Central memory CD8-positive, alpha-beta T cell (primary cell): ENCODE results near the gene OR10P1.
"Not testable (repeated sequence)": the region's sequence is repeated elsewhere in the genome, so short reads cannot be mapped to it uniquely, and the experiment has no call there.

Source experiments
- ATAC-seq: fragments of 150-1000 bp; cut with Tn5 transposase; replicated peaks from 2 replicates; pipeline ENCODE4 v1.10.0; 2022; ENCODE audit warnings: mild to moderate bottlenecking, moderate FRiP score, moderate number of reproducible peaks; ENCODE audit not compliant: poor library complexity, severe bottlenecking; ENCODE audit errors: extremely low read depth
- DNase-seq, 2 donors: peaks; one replicate each; pipeline ENCODE4 v3.0.0; 2021; ENCODE audit warnings: low spot score in 2 of 2
- H3K27ac Mint-ChIP-seq: one replicate; pipeline ENCODE4 v1.8.0; 2022; ENCODE audit warnings: low read depth, mild to moderate bottlenecking, moderate library complexity, mixed read lengths
- H3K27me3 Mint-ChIP-seq: one replicate; pipeline ENCODE4 v1.8.0; 2022; ENCODE audit warnings: mixed read lengths
- H3K36me3 Mint-ChIP-seq: one replicate; pipeline ENCODE4 v1.8.0; 2022; ENCODE audit warnings: mild to moderate bottlenecking, moderate library complexity, mixed read lengths; ENCODE audit not compliant: insufficient read depth
- H3K4me1 Mint-ChIP-seq: one replicate; pipeline ENCODE4 v1.8.0; 2022; ENCODE audit warnings: mixed read lengths
- H3K4me3 Mint-ChIP-seq: one replicate; pipeline ENCODE4 v1.8.0; 2022; ENCODE audit warnings: mild to moderate bottlenecking, moderate library complexity, mixed read lengths
- H3K9me3 Mint-ChIP-seq: one replicate; pipeline ENCODE4 v1.8.0; 2022; ENCODE audit warnings: mixed read lengths

The OR10P1 gene, protein sequence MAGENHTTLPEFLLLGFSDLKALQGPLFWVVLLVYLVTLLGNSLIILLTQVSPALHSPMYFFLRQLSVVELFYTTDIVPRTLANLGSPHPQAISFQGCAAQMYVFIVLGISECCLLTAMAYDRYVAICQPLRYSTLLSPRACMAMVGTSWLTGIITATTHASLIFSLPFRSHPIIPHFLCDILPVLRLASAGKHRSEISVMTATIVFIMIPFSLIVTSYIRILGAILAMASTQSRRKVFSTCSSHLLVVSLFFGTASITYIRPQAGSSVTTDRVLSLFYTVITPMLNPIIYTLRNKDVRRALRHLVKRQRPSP

DNA sequence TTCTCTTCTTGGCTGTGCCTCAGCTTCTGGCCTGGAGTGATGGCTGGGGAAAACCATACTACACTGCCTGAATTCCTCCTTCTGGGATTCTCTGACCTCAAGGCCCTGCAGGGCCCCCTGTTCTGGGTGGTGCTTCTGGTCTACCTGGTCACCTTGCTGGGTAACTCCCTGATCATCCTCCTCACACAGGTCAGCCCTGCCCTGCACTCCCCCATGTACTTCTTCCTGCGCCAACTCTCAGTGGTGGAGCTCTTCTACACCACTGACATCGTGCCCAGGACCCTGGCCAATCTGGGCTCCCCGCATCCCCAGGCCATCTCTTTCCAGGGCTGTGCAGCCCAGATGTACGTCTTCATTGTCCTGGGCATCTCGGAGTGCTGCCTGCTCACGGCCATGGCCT lies at the start of gene OR10P1:
OR10P1 (plus strand) TSS at position 40 of the 400 bp plus-strand sequence; CDS start at position 40, 0 bp downstream.
- DNase-seq = no peak
- no peaks in the 10 kb centered on the region for H3K9me3 Mint-ChIP-seq
- H3K4me3 Mint-ChIP-seq = peak within 1 kb of the TSS; percentile 6
- H3K4me1 Mint-ChIP-seq = peaks cover 10% of the 10 kb centered on the region
- H3K27ac Mint-ChIP-seq = no peak within 1 kb of the TSS
- ATAC-seq = no peak
- H3K36me3 Mint-ChIP-seq = peaks cover 2% of the 10 kb centered on the region
- H3K27me3 Mint-ChIP-seq = peaks cover 27% of the 10 kb centered on the region

DNA sequence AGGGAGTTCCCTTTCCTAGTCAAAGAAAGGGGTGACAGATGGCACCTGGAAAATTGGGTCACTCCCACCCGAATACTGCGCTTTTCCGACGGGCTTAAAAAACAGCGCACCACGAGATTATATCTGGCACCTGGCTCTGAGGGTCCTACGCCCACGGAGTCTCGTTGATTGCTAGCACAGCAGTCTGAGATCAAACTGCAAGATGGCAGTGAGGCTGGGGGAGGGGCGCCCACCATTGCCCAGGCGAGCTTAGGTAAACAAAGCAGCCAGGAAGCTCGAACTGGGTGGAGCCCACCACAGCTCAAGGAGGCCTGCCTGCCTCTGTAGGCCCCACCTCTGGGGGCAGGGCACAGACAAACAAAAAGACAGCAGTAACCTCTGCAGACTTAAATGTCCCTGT lies 46.5 kb upstream of the OR10P1 start:
- not testable (repeated sequence) for H3K4me1 Mint-ChIP-seq, H3K9me3 Mint-ChIP-seq, DNase-seq, H3K36me3 Mint-ChIP-seq, ATAC-seq, H3K4me3 Mint-ChIP-seq, H3K27ac Mint-ChIP-seq
- H3K27me3 Mint-ChIP-seq = peaks cover 77% of the 10 kb centered on the region

DNA sequence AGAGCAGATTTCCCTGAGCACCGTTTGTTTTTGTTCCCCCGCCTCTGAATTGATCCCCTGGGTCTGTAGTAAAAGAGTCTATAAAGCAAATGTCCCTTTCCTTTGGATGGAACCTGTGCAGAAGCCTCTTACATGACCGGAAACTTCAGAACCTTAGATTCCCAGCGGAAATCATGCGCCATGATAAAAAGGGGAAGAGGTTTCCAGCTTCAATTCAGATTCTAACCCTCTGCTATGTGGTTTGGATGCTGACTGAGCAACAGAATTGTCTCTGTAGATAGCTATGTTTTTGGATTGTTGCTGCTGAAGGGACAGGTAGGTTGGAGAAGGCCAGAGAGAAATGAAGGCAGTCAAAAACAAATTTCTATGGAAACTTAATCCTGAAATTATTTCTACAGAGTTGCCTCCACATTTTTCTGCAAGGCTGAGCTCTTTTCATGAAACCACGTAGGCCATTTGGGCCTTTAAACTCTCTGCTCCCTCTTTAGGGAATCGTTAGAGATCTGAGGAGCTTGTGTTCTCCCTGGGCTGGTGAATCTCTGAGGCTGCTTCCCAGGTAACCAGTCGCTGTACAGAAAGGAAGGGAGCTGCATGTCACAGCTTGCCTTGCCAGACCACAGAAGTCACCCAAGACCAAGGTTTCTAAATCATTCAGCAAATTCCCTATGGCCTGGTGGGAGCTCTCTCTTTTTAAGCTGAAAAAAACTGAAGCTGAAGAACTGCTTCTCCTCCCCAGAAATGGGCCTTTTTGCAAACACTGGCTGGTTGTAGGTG lies 28.7 kb upstream of the OR10P1 start:
- Mint-ChIP-seq H3K4me1 (no peaks in the 10 kb centered on the region), H3K27me3 (peaks cover 58% of the 10 kb centered on the region), H3K4me3 (no peak overlapping the region), H3K36me3 (no peaks in the 10 kb centered on the region), H3K9me3 (no peaks in the 10 kb centered on the region), H3K27ac (no peak overlapping the region)
- no peak for DNase-seq
- ATAC-seq = no peak

DNA sequence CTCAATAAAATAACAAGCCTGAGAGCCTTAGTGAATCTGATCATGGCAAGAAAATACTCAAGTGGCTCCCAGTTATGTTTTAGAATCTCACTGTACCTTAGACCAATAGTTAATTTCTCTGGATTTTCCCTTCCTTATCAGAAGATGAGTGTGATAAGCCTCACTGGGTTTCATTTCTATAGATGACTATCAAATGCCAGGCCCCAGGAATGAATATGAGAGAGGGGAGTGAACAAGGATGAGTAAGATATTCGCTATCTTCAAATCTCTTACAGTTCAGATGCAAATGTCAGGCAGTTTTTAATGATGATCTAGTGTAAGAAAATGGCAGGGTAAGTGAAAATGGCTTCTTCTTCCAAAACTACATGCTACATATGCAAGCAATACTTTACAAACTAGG lies 26.1 kb upstream of the OR10P1 start:
- Mint-ChIP-seq H3K36me3 (no peaks in the 10 kb centered on the region), H3K4me1 (no peaks in the 10 kb centered on the region), H3K4me3 (no peak overlapping the region), H3K9me3 (peaks cover 7% of the 10 kb centered on the region), H3K27ac (no peak overlapping the region), H3K27me3 (peaks cover 65% of the 10 kb centered on the region)
- DNase-seq = no peak
- no peak for ATAC-seq

- ATAC-seq (no peak), DNase-seq (no peak)
- Mint-ChIP-seq H3K36me3 (no peaks in the 10 kb centered on the region), H3K4me1 (no peaks in the 10 kb centered on the region), H3K9me3 (peaks cover 7% of the 10 kb centered on the region), H3K27ac (no peak overlapping the region), H3K4me3 (no peak overlapping the region), H3K27me3 (peaks cover 69% of the 10 kb centered on the region)
Observed at GRCh38 chr12:55612646-55613045, 24.0 kb upstream of the OR10P1 start.

DNA sequence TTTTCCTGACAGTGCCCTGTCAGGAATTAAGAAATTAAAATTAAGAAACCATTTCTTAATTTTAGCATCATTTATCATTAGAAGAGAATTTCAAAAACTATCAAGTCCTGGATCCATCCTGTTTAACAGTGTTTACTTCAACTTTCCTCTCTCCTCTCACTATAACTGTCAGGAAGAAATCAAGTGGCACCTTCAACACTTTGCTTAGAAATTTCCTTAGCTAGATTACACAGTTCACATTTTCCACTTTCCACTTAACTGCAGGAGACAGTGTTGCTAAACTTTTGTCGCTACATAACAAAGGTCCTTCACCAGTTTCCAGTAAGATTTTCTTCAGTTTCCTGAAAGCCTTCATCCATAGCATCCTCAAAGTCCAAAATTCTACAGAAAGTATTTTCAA lies 21.9 kb upstream of the OR10P1 start:
- ATAC-seq (no peak), DNase-seq (no peak)
- Mint-ChIP-seq H3K36me3 (no peaks in the 10 kb centered on the region), H3K27ac (no peak overlapping the region), H3K27me3 (peaks cover 70% of the 10 kb centered on the region), H3K4me1 (no peaks in the 10 kb centered on the region), H3K9me3 (peaks cover 7% of the 10 kb centered on the region), H3K4me3 (no peak overlapping the region)

DNA sequence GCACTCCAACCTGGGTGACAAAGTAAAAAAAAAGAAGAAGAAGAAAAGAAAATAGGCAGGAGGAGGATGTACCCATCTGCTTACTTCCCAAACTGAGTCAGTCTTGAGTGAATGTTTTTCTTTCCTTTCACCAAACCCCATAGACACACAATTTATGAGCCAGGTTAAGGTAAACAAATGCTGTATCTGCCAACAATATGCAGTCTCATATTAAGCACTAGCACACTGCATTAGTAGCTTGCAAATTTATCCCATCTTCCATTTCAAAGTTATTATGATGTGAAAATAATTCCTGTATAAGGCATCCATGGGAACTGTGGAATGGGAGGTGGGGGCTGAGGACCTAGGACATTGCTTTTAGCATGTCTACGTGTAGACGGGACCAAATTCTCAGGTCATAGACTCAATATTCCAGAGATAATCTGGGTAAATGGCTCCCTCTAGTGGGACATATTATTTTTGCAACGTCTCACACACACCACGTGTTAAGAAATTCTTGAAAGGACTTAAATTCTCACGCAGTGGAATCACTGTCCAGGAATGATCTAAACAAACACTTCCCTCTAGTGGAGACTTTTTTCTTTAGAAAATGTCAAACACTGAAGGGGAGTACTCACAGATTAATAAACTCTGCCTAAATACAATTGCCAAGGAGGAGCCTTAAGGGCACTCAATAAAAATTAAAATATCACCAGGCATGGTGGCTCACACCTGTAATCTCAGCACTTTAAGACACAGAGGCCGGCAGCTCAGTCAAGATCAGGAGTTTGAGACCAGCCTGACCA lies 17.1 kb upstream of the OR10P1 start:
- Mint-ChIP-seq H3K36me3 (no peaks in the 10 kb centered on the region), H3K9me3 (peaks cover 7% of the 10 kb centered on the region), H3K4me3 (no peak overlapping the region), H3K27me3 (peaks cover 56% of the 10 kb centered on the region), H3K4me1 (no peaks in the 10 kb centered on the region), H3K27ac (no peak overlapping the region)
- DNase-seq (peak in 1 of 2 donors; percentile 42), ATAC-seq (peak; percentile 71)

GRCh38 chr12:55624056-55624455 lies 12.6 kb upstream of the OR10P1 start:
- Mint-ChIP-seq H3K27me3 (peaks cover 22% of the 10 kb centered on the region), H3K9me3 (no peaks in the 10 kb centered on the region), H3K36me3 (no peaks in the 10 kb centered on the region), H3K4me3 (no peak overlapping the region), H3K4me1 (no peaks in the 10 kb centered on the region), H3K27ac (no peak overlapping the region)
- DNase-seq (no peak), ATAC-seq (no peak)

- ATAC-seq (no peak), DNase-seq (no peak)
- Mint-ChIP-seq H3K4me3 (no peak overlapping the region), H3K36me3 (no peaks in the 10 kb centered on the region), H3K4me1 (no peaks in the 10 kb centered on the region), H3K27ac (no peak overlapping the region), H3K9me3 (no peaks in the 10 kb centered on the region), H3K27me3 (peaks cover 15% of the 10 kb centered on the region)
Observed at GRCh38 chr12:55626154-55626553, 10.5 kb upstream of the OR10P1 start.

GRCh38 chr12:55629058-55629841 lies 7.4 kb upstream of the OR10P1 start:
- no peaks in the 10 kb centered on the region for H3K36me3 Mint-ChIP-seq
- peaks cover 12% of the 10 kb centered on the region for H3K27me3 Mint-ChIP-seq
- no peak overlapping the region for H3K4me3 Mint-ChIP-seq
- no peak overlapping the region for H3K27ac Mint-ChIP-seq
- no peaks in the 10 kb centered on the region for H3K9me3 Mint-ChIP-seq
- no peak for DNase-seq
- H3K4me1 Mint-ChIP-seq = no peaks in the 10 kb centered on the region
- no peak for ATAC-seq

- Mint-ChIP-seq H3K36me3 (no peaks in the 10 kb centered on the region), H3K4me3 (no peak overlapping the region), H3K4me1 (no peaks in the 10 kb centered on the region), H3K27me3 (peaks cover 12% of the 10 kb centered on the region), H3K9me3 (no peaks in the 10 kb centered on the region), H3K27ac (no peak overlapping the region)
- DNase-seq (no peak), ATAC-seq (no peak)
Observed at GRCh38 chr12:55631056-55631455, 5.6 kb upstream of the OR10P1 start.

- H3K27ac Mint-ChIP-seq = no peak overlapping the region
- no peaks in the 10 kb centered on the region for H3K4me1 Mint-ChIP-seq
- no peak overlapping the region for H3K4me3 Mint-ChIP-seq
Observed at GRCh38 chr12:55631733-55632132, 5.0 kb upstream of the OR10P1 start.

More at GRCh38 chr12:55631733-55632132, 5.0 kb upstream of the OR10P1 start:
- ATAC-seq (no peak), DNase-seq (no peak)
- peaks cover 12% of the 10 kb centered on the region for H3K27me3 Mint-ChIP-seq
- no peaks in the 10 kb centered on the region for H3K9me3 Mint-ChIP-seq
- no peaks in the 10 kb centered on the region for H3K36me3 Mint-ChIP-seq
